Panc1 (cell line): ENCODE results near the gene SH3PXD2A.

Experiments used
- POLR2AphosphoS5 ChIP-seq: IDR thresholded peaks from 2 replicates; pipeline ENCODE4 v1.6.1; 2012; ENCODE audit warnings: mild to moderate bottlenecking, low read depth, low read length, moderate library complexity
- SIN3A ChIP-seq: IDR thresholded peaks from 2 replicates; pipeline ENCODE4 v1.6.1; 2012; ENCODE audit warnings: low read depth, mild to moderate bottlenecking, low read length, moderate library complexity, borderline replicate concordance; ENCODE audit not compliant: insufficient read depth
- TF ChIP-seq, protein P1 (sequence below): fragments of 450-650 bp; IDR thresholded peaks from 2 replicates; pipeline ENCODE4 v1.5.1; 2017; ENCODE audit warnings: mild to moderate bottlenecking

DNA sequence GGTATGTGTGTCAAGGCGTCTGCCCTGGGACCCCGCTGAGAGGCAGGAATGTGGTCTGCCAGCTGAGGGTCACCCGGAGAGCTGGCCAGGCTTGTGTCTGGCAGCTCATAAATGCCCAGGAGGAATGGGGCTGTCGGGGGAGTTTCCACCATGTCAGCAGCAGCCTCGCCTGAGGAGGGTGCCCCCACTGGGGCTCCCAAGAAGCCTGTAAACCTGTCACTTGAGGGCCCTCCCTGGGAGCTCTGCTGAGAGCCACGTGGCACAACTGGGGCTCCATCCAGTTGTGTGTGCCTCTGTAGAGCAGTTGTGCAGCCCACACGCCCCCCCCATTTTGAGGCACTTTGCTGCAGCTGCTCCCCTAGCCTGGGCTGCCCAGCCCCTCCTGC lies 291.3 kb downstream of the SH3PXD2A start:
- TF ChIP-seq, protein P1, sequence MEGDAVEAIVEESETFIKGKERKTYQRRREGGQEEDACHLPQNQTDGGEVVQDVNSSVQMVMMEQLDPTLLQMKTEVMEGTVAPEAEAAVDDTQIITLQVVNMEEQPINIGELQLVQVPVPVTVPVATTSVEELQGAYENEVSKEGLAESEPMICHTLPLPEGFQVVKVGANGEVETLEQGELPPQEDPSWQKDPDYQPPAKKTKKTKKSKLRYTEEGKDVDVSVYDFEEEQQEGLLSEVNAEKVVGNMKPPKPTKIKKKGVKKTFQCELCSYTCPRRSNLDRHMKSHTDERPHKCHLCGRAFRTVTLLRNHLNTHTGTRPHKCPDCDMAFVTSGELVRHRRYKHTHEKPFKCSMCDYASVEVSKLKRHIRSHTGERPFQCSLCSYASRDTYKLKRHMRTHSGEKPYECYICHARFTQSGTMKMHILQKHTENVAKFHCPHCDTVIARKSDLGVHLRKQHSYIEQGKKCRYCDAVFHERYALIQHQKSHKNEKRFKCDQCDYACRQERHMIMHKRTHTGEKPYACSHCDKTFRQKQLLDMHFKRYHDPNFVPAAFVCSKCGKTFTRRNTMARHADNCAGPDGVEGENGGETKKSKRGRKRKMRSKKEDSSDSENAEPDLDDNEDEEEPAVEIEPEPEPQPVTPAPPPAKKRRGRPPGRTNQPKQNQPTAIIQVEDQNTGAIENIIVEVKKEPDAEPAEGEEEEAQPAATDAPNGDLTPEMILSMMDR = no peak
- TF ChIP-seq POLR2AphosphoS5 (no peak), SIN3A (no peak)
